Measurements from ENCODE around the gene MFAP2.

MFAP2 gene

GRCh38 chr1:16961297-16962133 lies 18.9 kb downstream of the MFAP2 start:
- no peak for TF ChIP-seq EZH2phosphoT487 (IDR thresholded peaks at IDR 0.05; ENCODE audit: borderline replicate concordance, low read length)
- no peak for TF ChIP-seq CTCF (IDR thresholded peaks at IDR 0.05; ENCODE audit: low read depth, low read length, poor library complexity, severe bottlenecking)
- Histone ChIP-seq H3K27me3 (ENCODE audit: control insufficient read depth, low read length) (no peaks in the 10 kb centered on the region), H3K36me3 (ENCODE audit: control insufficient read depth, low read length) (no peaks in the 10 kb centered on the region), H3K9me2 (replicated peaks; ENCODE audit: control insufficient read depth, low read length) (no peaks in the 10 kb centered on the region), H3K4me2 (ENCODE audit: low read length) (peak overlapping the region; percentile 67), H3K79me2 (ENCODE audit: control insufficient read depth, low read length) (no peaks in the 10 kb centered on the region), H3K9me3 (ENCODE audit: control insufficient read depth, insufficient read depth, low read length) (no peaks in the 10 kb centered on the region), H3K27ac (ENCODE audit: low read depth, low read length) (no peak overlapping the region), H3K4me1 (ENCODE audit: control insufficient read depth, low read length) (peaks cover 7% of the 10 kb centered on the region), H3K4me3 (ENCODE audit: low read length) (peak overlapping the region; percentile 66), H3F3A (ENCODE audit: control insufficient read depth, insufficient read depth) (no peaks in the 10 kb centered on the region), H4K20me1 (ENCODE audit: control insufficient read depth, insufficient read depth, low read depth, low read length) (no peaks in the 10 kb centered on the region)

- H3K36me3 ChIP-seq (ENCODE audit: control insufficient read depth, low read length), result no peaks in the 10 kb centered on the region
- no peaks in the 10 kb centered on the region for H3K9me3 ChIP-seq (ENCODE audit: control insufficient read depth, insufficient read depth, low read length)
- H3K9me2 ChIP-seq (replicated peaks; ENCODE audit: control insufficient read depth, low read length), result no peaks in the 10 kb centered on the region
- H3K79me2 ChIP-seq (ENCODE audit: control insufficient read depth, low read length), result no peaks in the 10 kb centered on the region
- H4K20me1 ChIP-seq (ENCODE audit: control insufficient read depth, insufficient read depth, low read depth, low read length), result no peaks in the 10 kb centered on the region
- H3K4me1 ChIP-seq (ENCODE audit: control insufficient read depth, low read length), result peaks cover 7% of the 10 kb centered on the region
- H3K27ac ChIP-seq (ENCODE audit: low read depth, low read length), result no peak overlapping the region
- H3K4me2 ChIP-seq (ENCODE audit: low read length), result peak overlapping the region; percentile 67
- no peaks in the 10 kb centered on the region for H3K27me3 ChIP-seq (ENCODE audit: control insufficient read depth, low read length)
- TF ChIP-seq EZH2phosphoT487 (IDR thresholded peaks at IDR 0.05; ENCODE audit: borderline replicate concordance, low read length) (no peak), CTCF (IDR thresholded peaks at IDR 0.05; ENCODE audit: low read depth, low read length, poor library complexity, severe bottlenecking) (peak; percentile 64)
- H3F3A ChIP-seq (ENCODE audit: control insufficient read depth, insufficient read depth), result no peaks in the 10 kb centered on the region
- H3K4me3 ChIP-seq (ENCODE audit: low read length), result peak overlapping the region; percentile 66
These were observed 19.7 kb downstream of the MFAP2 start for GRCh38 chr1:16960560-16961296.

DNA sequence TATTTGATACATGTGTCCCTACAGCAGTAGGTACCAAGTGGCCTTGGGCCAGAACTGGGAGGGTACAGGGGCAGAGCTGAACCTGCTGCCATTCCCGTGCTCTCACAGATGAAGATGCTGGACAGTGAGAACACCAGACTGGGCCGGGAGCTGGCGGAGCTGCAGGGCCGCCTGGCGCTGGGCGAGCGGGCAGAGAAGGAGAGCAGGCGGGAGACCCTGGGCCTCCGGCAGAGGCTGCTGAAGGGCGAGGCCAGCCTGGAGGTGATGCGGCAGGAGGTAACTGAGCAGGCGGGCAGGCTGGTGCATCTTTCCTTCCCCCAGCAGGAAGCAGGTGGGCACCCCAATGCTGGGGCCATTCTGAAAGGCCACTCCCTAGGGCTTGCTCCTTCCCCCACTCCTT lies 21.9 kb downstream of the MFAP2 start:
- Histone ChIP-seq H3F3A (ENCODE audit: control insufficient read depth, insufficient read depth) (no peaks in the 10 kb centered on the region), H3K4me1 (ENCODE audit: control insufficient read depth, low read length) (peaks cover 7% of the 10 kb centered on the region), H3K36me3 (ENCODE audit: control insufficient read depth, low read length) (no peaks in the 10 kb centered on the region), H3K27me3 (ENCODE audit: control insufficient read depth, low read length) (no peaks in the 10 kb centered on the region), H3K9me2 (replicated peaks; ENCODE audit: control insufficient read depth, low read length) (no peaks in the 10 kb centered on the region), H3K9me3 (ENCODE audit: control insufficient read depth, insufficient read depth, low read length) (no peaks in the 10 kb centered on the region), H3K27ac (ENCODE audit: low read depth, low read length) (no peak overlapping the region), H3K79me2 (ENCODE audit: control insufficient read depth, low read length) (no peaks in the 10 kb centered on the region), H3K4me3 (ENCODE audit: low read length) (no peak overlapping the region), H3K4me2 (ENCODE audit: low read length) (no peak overlapping the region), H4K20me1 (ENCODE audit: control insufficient read depth, insufficient read depth, low read depth, low read length) (no peaks in the 10 kb centered on the region)
- TF ChIP-seq CTCF (IDR thresholded peaks at IDR 0.05; ENCODE audit: low read depth, low read length, poor library complexity, severe bottlenecking) (no peak), EZH2phosphoT487 (IDR thresholded peaks at IDR 0.05; ENCODE audit: borderline replicate concordance, low read length) (no peak)

Measured in DOHH2 (cell line).